GM12878 (cell line): ENCODE measurements around the gene FBXL22.

ENCODE experiments used
- GABPA ChIP-seq: IDR thresholded peaks from 2 replicates; pipeline ENCODE4 v1.6.1; 2014; ENCODE audit warnings: antibody characterized with exemption, low read depth, mild to moderate bottlenecking, inconsistent platforms
- MYC ChIP-seq: IDR thresholded peaks from 2 replicates; pipeline ENCODE4 v1.6.1; 2011; ENCODE audit warnings: mild to moderate bottlenecking, low read length, moderate library complexity, inconsistent platforms; ENCODE audit not compliant: insufficient read depth, insufficient replicate concordance, insufficient read length, severe bottlenecking
- POLR2A ChIP-seq: IDR thresholded peaks from 2 replicates; pipeline ENCODE4 v1.6.1; 2011; ENCODE audit warnings: low read depth, mild to moderate bottlenecking, low read length
- TF ChIP-seq, protein P1 (sequence below), 3 experiments: IDR thresholded peaks in 2 of 3; conservative IDR thresholded peaks in 1 of 3; 2 replicates each; pipeline ENCODE4 v1.5.1; 2011; ENCODE audit warnings: low read depth in 3 of 3, low read length in 3 of 3, mild to moderate bottlenecking in 3 of 3, control low read depth in 2 of 3, moderate library complexity in 2 of 3, inconsistent platforms in 1 of 3, mixed read lengths in 1 of 3; ENCODE audit not compliant: control insufficient read depth in 2 of 3, insufficient read depth in 1 of 3; ENCODE audit errors: extremely low read depth in 1 of 3

- no peak for TF ChIP-seq GABPA
- no peak for TF ChIP-seq MYC
- TF ChIP-seq, protein P1, sequence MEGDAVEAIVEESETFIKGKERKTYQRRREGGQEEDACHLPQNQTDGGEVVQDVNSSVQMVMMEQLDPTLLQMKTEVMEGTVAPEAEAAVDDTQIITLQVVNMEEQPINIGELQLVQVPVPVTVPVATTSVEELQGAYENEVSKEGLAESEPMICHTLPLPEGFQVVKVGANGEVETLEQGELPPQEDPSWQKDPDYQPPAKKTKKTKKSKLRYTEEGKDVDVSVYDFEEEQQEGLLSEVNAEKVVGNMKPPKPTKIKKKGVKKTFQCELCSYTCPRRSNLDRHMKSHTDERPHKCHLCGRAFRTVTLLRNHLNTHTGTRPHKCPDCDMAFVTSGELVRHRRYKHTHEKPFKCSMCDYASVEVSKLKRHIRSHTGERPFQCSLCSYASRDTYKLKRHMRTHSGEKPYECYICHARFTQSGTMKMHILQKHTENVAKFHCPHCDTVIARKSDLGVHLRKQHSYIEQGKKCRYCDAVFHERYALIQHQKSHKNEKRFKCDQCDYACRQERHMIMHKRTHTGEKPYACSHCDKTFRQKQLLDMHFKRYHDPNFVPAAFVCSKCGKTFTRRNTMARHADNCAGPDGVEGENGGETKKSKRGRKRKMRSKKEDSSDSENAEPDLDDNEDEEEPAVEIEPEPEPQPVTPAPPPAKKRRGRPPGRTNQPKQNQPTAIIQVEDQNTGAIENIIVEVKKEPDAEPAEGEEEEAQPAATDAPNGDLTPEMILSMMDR (IDR thresholded peaks at IDR 0.05 in 2 of 3, conservative IDR thresholded peaks at IDR 0.05 in 1 of 3; ENCODE audit: control insufficient read depth in 2 of 3, extremely low read depth in 1 of 3, insufficient read depth in 1 of 3, low read depth in 3 of 3, low read length in 3 of 3) = no peak
- no peak for TF ChIP-seq POLR2A
Observed at GRCh38 chr15:63587527-63587926, 9.7 kb upstream of the FBXL22 start.
